Measurements from ENCODE around the gene DUSP5.

DNA sequence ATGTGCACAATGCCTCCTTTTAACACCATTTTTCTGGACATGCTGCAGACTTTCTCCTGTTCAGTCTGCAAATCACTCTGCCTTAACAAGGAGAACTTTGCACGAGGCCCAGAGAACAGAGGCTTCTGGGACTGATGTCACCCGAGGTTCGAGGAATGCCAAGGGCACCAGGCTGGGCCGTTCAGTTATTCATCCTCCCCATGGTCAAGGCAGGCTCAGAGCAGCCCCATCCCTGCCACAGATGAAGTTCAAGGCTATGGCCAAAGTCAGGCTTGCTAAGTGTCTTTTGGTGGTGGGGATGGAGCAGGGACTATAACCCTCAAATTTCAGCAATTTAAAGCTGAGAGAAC, 9.4 kb upstream of the DUSP5 start:
- TF ChIP-seq, protein P1, sequence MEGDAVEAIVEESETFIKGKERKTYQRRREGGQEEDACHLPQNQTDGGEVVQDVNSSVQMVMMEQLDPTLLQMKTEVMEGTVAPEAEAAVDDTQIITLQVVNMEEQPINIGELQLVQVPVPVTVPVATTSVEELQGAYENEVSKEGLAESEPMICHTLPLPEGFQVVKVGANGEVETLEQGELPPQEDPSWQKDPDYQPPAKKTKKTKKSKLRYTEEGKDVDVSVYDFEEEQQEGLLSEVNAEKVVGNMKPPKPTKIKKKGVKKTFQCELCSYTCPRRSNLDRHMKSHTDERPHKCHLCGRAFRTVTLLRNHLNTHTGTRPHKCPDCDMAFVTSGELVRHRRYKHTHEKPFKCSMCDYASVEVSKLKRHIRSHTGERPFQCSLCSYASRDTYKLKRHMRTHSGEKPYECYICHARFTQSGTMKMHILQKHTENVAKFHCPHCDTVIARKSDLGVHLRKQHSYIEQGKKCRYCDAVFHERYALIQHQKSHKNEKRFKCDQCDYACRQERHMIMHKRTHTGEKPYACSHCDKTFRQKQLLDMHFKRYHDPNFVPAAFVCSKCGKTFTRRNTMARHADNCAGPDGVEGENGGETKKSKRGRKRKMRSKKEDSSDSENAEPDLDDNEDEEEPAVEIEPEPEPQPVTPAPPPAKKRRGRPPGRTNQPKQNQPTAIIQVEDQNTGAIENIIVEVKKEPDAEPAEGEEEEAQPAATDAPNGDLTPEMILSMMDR (IDR thresholded peaks at IDR 0.05), result no peak
- no peak for TF ChIP-seq POLR2AphosphoS5 (IDR thresholded peaks at IDR 0.05)
